Smooth muscle cell (in vitro differentiated cells): ENCODE data around the gene PRDM1. TPM values are rescaled to one million over a fixed set of nuclear protein-coding genes. Genes with fewer than 3 reads are reported as not detected.

Experiments used
- DNase-seq: peaks from one replicate; lab custom pipeline; 2025; ENCODE audit not compliant: unreplicated experiment; lab: John Stamatoyannopoulos, UW
- H2AFZ ChIP-seq: fragments of 200-600 bp; sonication (generic); 2 replicates; pipeline ENCODE4 v1.6.0; 2016; ENCODE audit warnings: antibody characterized with exemption, low read depth, mild to moderate bottlenecking
- H3F3A ChIP-seq: fragments of 200-600 bp; sonication (generic); 2 replicates; pipeline ENCODE4 v1.6.0; 2017; ENCODE audit warnings: antibody characterized with exemption, low read depth
- H3K27ac ChIP-seq: fragments of 200-600 bp; sonication (generic); 2 replicates; pipeline ENCODE4 v1.5.1; 2016; ENCODE audit warnings: low read depth, mild to moderate bottlenecking
- H3K27me3 ChIP-seq: fragments of 200-600 bp; sonication (generic); 2 replicates; pipeline ENCODE4 v1.6.1; 2016; ENCODE audit warnings: low read depth, mild to moderate bottlenecking
- H3K36me3 ChIP-seq: fragments of 200-600 bp; sonication (generic); 2 replicates; pipeline ENCODE4 v1.5.1; 2016; ENCODE audit warnings: low read depth
- H3K4me1 ChIP-seq: fragments of 200-600 bp; sonication (generic); 2 replicates; pipeline ENCODE4 v1.5.1; 2016; ENCODE audit warnings: low read depth
- H3K4me2 ChIP-seq: fragments of 200-600 bp; sonication (generic); 2 replicates; pipeline ENCODE4 v1.6.0; 2016; ENCODE audit warnings: mild to moderate bottlenecking
- H3K4me3 ChIP-seq: fragments of 200-600 bp; sonication (generic); 2 replicates; pipeline ENCODE4 v1.5.1; 2016; ENCODE audit warnings: mild to moderate bottlenecking
- H3K79me2 ChIP-seq: fragments of 200-600 bp; sonication (generic); 2 replicates; pipeline ENCODE4 v1.6.0; 2016; ENCODE audit warnings: low read depth, mild to moderate bottlenecking
- H3K9ac ChIP-seq: fragments of 200-600 bp; sonication (generic); 2 replicates; pipeline ENCODE4 v1.6.0; 2016; ENCODE audit warnings: low read depth
- H3K9me3 ChIP-seq: fragments of 200-600 bp; sonication (generic); replicated peaks from 2 replicates; pipeline ENCODE4 v1.5.1; 2016; ENCODE audit warnings: low read depth
- H4K20me1 ChIP-seq: fragments of 200-600 bp; sonication (generic); 2 replicates; pipeline ENCODE4 v1.6.0; 2016; ENCODE audit warnings: low read depth
- CTCF ChIP-seq: fragments of 200-600 bp; sonication (generic); IDR thresholded peaks from 2 replicates; pipeline ENCODE4 v1.5.1; 2017; ENCODE audit warnings: borderline replicate concordance, mild to moderate bottlenecking, antibody characterized with exemption; ENCODE audit not compliant: insufficient read depth, poor library complexity, severe bottlenecking
- WGBS: methylation state at CpG from one replicate; pipeline ENCODE4 v1.1.7; 2016; ENCODE audit warnings: low lambda C conversion rate; 5-methylcytosine and 5-hydroxymethylcytosine counted together
- polyA plus RNA-seq: library from polyadenylated mRNA; unstranded; fragments of >200 nt; fragmentation: Nextera tagmentation; extraction: Ambion mirVana; gene quantifications from 2 replicates; pipeline ENCODE4 v1.2.1, GENCODE V29; 2016
- total RNA-seq: library from RNA; depleted of rRNA; stranded (reverse); fragments of >200 nt; gene quantifications from 2 replicates; pipeline ENCODE4 v1.2.3, GENCODE V29; 2014

PRDM1 gene
- total and polyA plus RNA-seq, 2 experiments from 2014 or later: 15.1 to 15.6 TPM

- H3F3A ChIP-seq: no peaks in the 10 kb centered on the region
- no peak overlapping the region for H2AFZ ChIP-seq
- no peak overlapping the region for H3K4me2 ChIP-seq
- H3K4me1 ChIP-seq: no peaks in the 10 kb centered on the region
- DNase-seq: no peak
- TF ChIP-seq CTCF: no peak
- H4K20me1 ChIP-seq: no peaks in the 10 kb centered on the region
- H3K79me2 ChIP-seq: no peaks in the 10 kb centered on the region
- no peak overlapping the region for H3K27ac ChIP-seq
- H3K9me3 ChIP-seq: no peaks in the 10 kb centered on the region
- no peak overlapping the region for H3K4me3 ChIP-seq
- WGBS: 81% methylated on average over 6 of the region's 6 CpGs
- no peak overlapping the region for H3K9ac ChIP-seq
- no peaks in the 10 kb centered on the region for H3K27me3 ChIP-seq
- no peaks in the 10 kb centered on the region for H3K36me3 ChIP-seq
Measured at GRCh38 chr6:106122306-106122918, 36.3 kb downstream of the PRDM1 start.

- H3K4me1 ChIP-seq: no peaks in the 10 kb centered on the region
- no peak overlapping the region for H3K27ac ChIP-seq
- no peaks in the 10 kb centered on the region for H3K36me3 ChIP-seq
- WGBS: 88% methylated on average over 6 of the region's 6 CpGs
- no peaks in the 10 kb centered on the region for H3F3A ChIP-seq
- no peaks in the 10 kb centered on the region for H3K27me3 ChIP-seq
- no peak for TF ChIP-seq CTCF
- H3K79me2 ChIP-seq: no peaks in the 10 kb centered on the region
- no peaks in the 10 kb centered on the region for H3K9me3 ChIP-seq
- no peak overlapping the region for H3K9ac ChIP-seq
- no peak overlapping the region for H3K4me3 ChIP-seq
- H2AFZ ChIP-seq: no peak overlapping the region
- no peak overlapping the region for H3K4me2 ChIP-seq
- DNase-seq: no peak
- no peaks in the 10 kb centered on the region for H4K20me1 ChIP-seq
Measured at GRCh38 chr6:106122938-106123656, 37.0 kb downstream of the PRDM1 start.

GRCh38 chr6:106124015-106124414, 37.9 kb downstream of the PRDM1 start:
- H3F3A ChIP-seq: no peaks in the 10 kb centered on the region
- 87% methylated on average over 4 of the region's 4 CpGs for WGBS
- no peaks in the 10 kb centered on the region for H3K79me2 ChIP-seq
- no peaks in the 10 kb centered on the region for H3K36me3 ChIP-seq
- no peaks in the 10 kb centered on the region for H3K27me3 ChIP-seq
- no peaks in the 10 kb centered on the region for H4K20me1 ChIP-seq
- no peak overlapping the region for H3K4me3 ChIP-seq
- no peak for DNase-seq
- no peak for TF ChIP-seq CTCF
- H3K4me1 ChIP-seq: no peaks in the 10 kb centered on the region
- no peak overlapping the region for H2AFZ ChIP-seq
- no peak overlapping the region for H3K9ac ChIP-seq
- no peak overlapping the region for H3K27ac ChIP-seq
- H3K4me2 ChIP-seq: no peak overlapping the region
- no peaks in the 10 kb centered on the region for H3K9me3 ChIP-seq
